Stromal cell of bone marrow (primary cell): ENCODE results near the gene CKS1B.
A peak's percentile ranks its signal among the peaks of the same experiment; 100 is the strongest.

Experiments
- DNase-seq: peaks from one replicate; pipeline ENCODE4 v3.0.0-alpha.2; 2012; ENCODE audit warnings: low read depth

CKS1B gene

GRCh38 chr1:154945962-154946850, 28.3 kb upstream of the CKS1B start:
- DNase-seq: no peak

GRCh38 chr1:154948079-154948478, 26.4 kb upstream of the CKS1B start:
- no peak for DNase-seq

- no peak for DNase-seq
These were observed 22.4 kb upstream of the CKS1B start for GRCh38 chr1:154951901-154952657.

- no peak for DNase-seq
These were observed 21.8 kb upstream of the CKS1B start for GRCh38 chr1:154952664-154953063.

GRCh38 chr1:154953611-154954038, 20.9 kb upstream of the CKS1B start:
- no peak for DNase-seq

- DNase-seq: no peak
These were observed 19.9 kb upstream of the CKS1B start for GRCh38 chr1:154954541-154954940.

GRCh38 chr1:154955039-154955717, 19.3 kb upstream of the CKS1B start:
- DNase-seq: no peak

- DNase-seq: peak; percentile 85
These were observed 18.6 kb upstream of the CKS1B start, which contains the start of gene PBXIP1 for GRCh38 chr1:154955718-154956543. Gene PBXIP1 (minus strand): TSS chr1:154956099. CDS start chr1:154953721, 2,378 bp downstream.

- no peak for DNase-seq
These were observed 17.9 kb upstream of the CKS1B start for GRCh38 chr1:154956544-154956941.

GRCh38 chr1:154957091-154957657, 17.3 kb upstream of the CKS1B start:
- no peak for DNase-seq

- DNase-seq: no peak
These were observed 16.4 kb upstream of the CKS1B start for GRCh38 chr1:154958036-154958435.

GRCh38 chr1:154958681-154959425, 15.6 kb upstream of the CKS1B start:
- no peak for DNase-seq

- DNase-seq: no peak
These were observed 15.1 kb upstream of the CKS1B start for GRCh38 chr1:154959426-154959780.

- DNase-seq: no peak
These were observed 13.9 kb upstream of the CKS1B start for GRCh38 chr1:154960446-154961136.

GRCh38 chr1:154961207-154962155, 13.0 kb upstream of the CKS1B start, which contains the start of gene PYGO2:
Gene PYGO2 (minus strand): TSS chr1:154961782. CDS start chr1:154961576, 206 bp downstream.
- peak; percentile 48 for DNase-seq

- DNase-seq: no peak
These were observed 12.2 kb upstream of the CKS1B start for GRCh38 chr1:154962156-154962749.

- no peak for DNase-seq
These were observed 11.6 kb upstream of the CKS1B start for GRCh38 chr1:154962795-154963330.

GRCh38 chr1:154963643-154964042, 10.8 kb upstream of the CKS1B start:
- DNase-seq: no peak
